Measurements from ENCODE around the gene UNC5A.

Gene UNC5A

GRCh38 chr5:176822041-176822792, 11.9 kb downstream of the UNC5A start:
- DNase-seq = no peak

GRCh38 chr5:176822793-176823481, 12.6 kb downstream of the UNC5A start:
- DNase-seq = no peak

- no peak for DNase-seq
Observed at GRCh38 chr5:176823869-176824412, 13.6 kb downstream of the UNC5A start.

- no peak for DNase-seq
Observed at GRCh38 chr5:176824604-176825003, 14.2 kb downstream of the UNC5A start.

GRCh38 chr5:176825234-176825633, 14.9 kb downstream of the UNC5A start:
- no peak for DNase-seq

GRCh38 chr5:176825957-176826356, 15.6 kb downstream of the UNC5A start:
- no peak for DNase-seq

GRCh38 chr5:176827736-176828414, 17.5 kb downstream of the UNC5A start:
- no peak for DNase-seq

- no peak for DNase-seq
Observed at GRCh38 chr5:176829320-176829719, 19.0 kb downstream of the UNC5A start.

GRCh38 chr5:176830422-176830994, 20.1 kb downstream of the UNC5A start:
- DNase-seq = no peak

GRCh38 chr5:176830995-176831423, 20.6 kb downstream of the UNC5A start:
- DNase-seq = no peak

GRCh38 chr5:176831425-176831824, 21.1 kb downstream of the UNC5A start:
- no peak for DNase-seq

GRCh38 chr5:176832162-176832561, 21.8 kb downstream of the UNC5A start:
- DNase-seq = no peak

GRCh38 chr5:176833286-176833685, 22.9 kb downstream of the UNC5A start:
- DNase-seq = no peak

GRCh38 chr5:176835918-176836317, 25.6 kb downstream of the UNC5A start:
- no peak for DNase-seq

GRCh38 chr5:176836811-176837706, 26.7 kb downstream of the UNC5A start:
- DNase-seq = no peak

GRCh38 chr5:176837707-176838115, 27.4 kb downstream of the UNC5A start:
- peak; percentile 77 to 85 for DNase-seq

- DNase-seq = no peak
Observed at GRCh38 chr5:176843673-176844072, 33.3 kb downstream of the UNC5A start.

GRCh38 chr5:176844281-176844680, 33.9 kb downstream of the UNC5A start:
- no peak for DNase-seq

- no peak for DNase-seq
Observed at GRCh38 chr5:176844706-176845391, 34.5 kb downstream of the UNC5A start.

GRCh38 chr5:176845392-176845713, 35.0 kb downstream of the UNC5A start:
- no peak for DNase-seq

GRCh38 chr5:176846335-176847140, 36.2 kb downstream of the UNC5A start:
- peak; percentile 25 to 43 for DNase-seq

Data from activated T-cell treated with anti-CD3 and anti-CD28 coated beads, Interleukin-2, amount 50 U/mL, for 48 hours (primary cell).